Measurements from ENCODE around the gene MACROD2. TPM values are rescaled to one million over a fixed set of nuclear protein-coding genes. Genes with fewer than 3 reads are reported as not detected.
"Not testable (repeated sequence)": the region's sequence is repeated elsewhere in the genome, so short reads cannot be mapped to it uniquely, and the experiment has no call there.

The MACROD2 gene
- polyA plus RNA-seq, 1 donor: 5.4 TPM

DNA sequence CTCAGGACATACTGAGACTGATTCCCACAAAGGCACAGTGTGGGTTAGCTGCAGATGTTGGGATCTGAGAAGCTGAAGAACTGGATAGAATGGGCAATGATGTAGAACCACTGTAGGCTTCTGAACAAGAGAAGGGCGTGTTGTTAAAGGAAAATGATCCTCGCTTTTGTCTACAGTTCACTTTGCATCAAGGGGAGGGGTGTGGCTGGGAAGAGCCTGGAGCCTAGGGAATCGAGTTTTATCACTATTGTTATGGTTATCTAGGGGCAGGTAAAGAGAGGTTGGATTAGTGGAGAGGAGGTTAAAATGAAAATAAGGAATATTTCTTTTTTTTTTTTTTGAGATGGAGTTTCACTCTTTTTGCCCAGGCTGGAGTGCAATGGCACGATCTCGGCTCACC, 1809.8 kb downstream of the MACROD2 start:
- Histone ChIP-seq H3K4me3 (ENCODE audit: low read length) (no peak overlapping the region), H3K27me3 (ENCODE audit: control insufficient read depth, insufficient read depth, low read length) (no peaks in the 10 kb centered on the region), H3K36me3 (ENCODE audit: control insufficient read depth, insufficient read depth, low read length) (no peaks in the 10 kb centered on the region), H3K27ac (ENCODE audit: low read length) (no peak overlapping the region), H3K9me3 (ENCODE audit: control insufficient read depth, low read depth, low read length) (peaks cover 3% of the 10 kb centered on the region), H3K4me1 (ENCODE audit: control insufficient read depth, insufficient read depth, low read length) (no peaks in the 10 kb centered on the region)
- WGBS (ENCODE audit: insufficient coverage, low lambda C conversion rate): 75% methylated on average over 3 of the region's 5 CpGs
- no peak for DNase-seq

- H3K4me3 ChIP-seq (ENCODE audit: low read length): no peak overlapping the region
- H3K9me3 ChIP-seq (ENCODE audit: control insufficient read depth, low read depth, low read length): no peaks in the 10 kb centered on the region
- no peaks in the 10 kb centered on the region for H3K36me3 ChIP-seq (ENCODE audit: control insufficient read depth, insufficient read depth, low read length)
- WGBS (ENCODE audit: insufficient coverage, low lambda C conversion rate): 80% methylated on average over 1 of the region's 3 CpGs
- no peak for DNase-seq
- H3K4me1 ChIP-seq (ENCODE audit: control insufficient read depth, insufficient read depth, low read length): no peaks in the 10 kb centered on the region
- H3K27ac ChIP-seq (ENCODE audit: low read length): no peak overlapping the region
- no peaks in the 10 kb centered on the region for H3K27me3 ChIP-seq (ENCODE audit: control insufficient read depth, insufficient read depth, low read length)
Measured at GRCh38 chr20:15806105-15806504, 1810.8 kb downstream of the MACROD2 start.

GRCh38 chr20:15807271-15807670, 1812.0 kb downstream of the MACROD2 start:
- H3K4me1 ChIP-seq (ENCODE audit: control insufficient read depth, insufficient read depth, low read length): no peaks in the 10 kb centered on the region
- H3K9me3 ChIP-seq (ENCODE audit: control insufficient read depth, low read depth, low read length): no peaks in the 10 kb centered on the region
- WGBS (ENCODE audit: insufficient coverage, low lambda C conversion rate): 95% methylated on average over 4 of the region's 5 CpGs
- no peak overlapping the region for H3K4me3 ChIP-seq (ENCODE audit: low read length)
- H3K36me3 ChIP-seq (ENCODE audit: control insufficient read depth, insufficient read depth, low read length): no peaks in the 10 kb centered on the region
- DNase-seq: no peak
- H3K27ac ChIP-seq (ENCODE audit: low read length): no peak overlapping the region
- H3K27me3 ChIP-seq (ENCODE audit: control insufficient read depth, insufficient read depth, low read length): no peaks in the 10 kb centered on the region

DNA sequence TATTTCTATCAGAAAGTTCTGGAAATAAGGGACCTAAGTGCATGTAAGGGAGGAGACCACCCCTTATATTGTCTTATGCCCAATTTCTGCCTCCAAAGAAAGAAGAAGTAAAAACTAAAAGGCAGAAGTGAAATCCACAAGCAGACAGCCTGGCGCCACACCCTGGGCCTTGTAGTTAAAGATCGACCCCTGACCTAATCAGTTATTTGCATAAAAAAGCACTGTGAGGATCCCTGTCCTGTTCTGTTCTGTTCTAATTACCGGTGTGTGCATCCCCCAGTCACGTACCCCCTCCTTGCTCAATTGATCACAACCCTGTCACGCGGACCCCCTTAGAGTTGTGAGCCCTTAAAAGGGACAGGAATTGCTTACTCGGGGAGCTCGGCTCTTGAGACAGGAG, 1812.5 kb downstream of the MACROD2 start:
- H3K9me3 ChIP-seq (ENCODE audit: control insufficient read depth, low read depth, low read length); DNase-seq; H3K36me3 ChIP-seq (ENCODE audit: control insufficient read depth, insufficient read depth, low read length); H3K4me1 ChIP-seq (ENCODE audit: control insufficient read depth, insufficient read depth, low read length); H3K27ac ChIP-seq (ENCODE audit: low read length); H3K4me3 ChIP-seq (ENCODE audit: low read length); H3K27me3 ChIP-seq (ENCODE audit: control insufficient read depth, insufficient read depth, low read length): not testable (repeated sequence)
- 100% methylated on average over 1 of the region's 8 CpGs for WGBS (ENCODE audit: insufficient coverage, low lambda C conversion rate)

DNA sequence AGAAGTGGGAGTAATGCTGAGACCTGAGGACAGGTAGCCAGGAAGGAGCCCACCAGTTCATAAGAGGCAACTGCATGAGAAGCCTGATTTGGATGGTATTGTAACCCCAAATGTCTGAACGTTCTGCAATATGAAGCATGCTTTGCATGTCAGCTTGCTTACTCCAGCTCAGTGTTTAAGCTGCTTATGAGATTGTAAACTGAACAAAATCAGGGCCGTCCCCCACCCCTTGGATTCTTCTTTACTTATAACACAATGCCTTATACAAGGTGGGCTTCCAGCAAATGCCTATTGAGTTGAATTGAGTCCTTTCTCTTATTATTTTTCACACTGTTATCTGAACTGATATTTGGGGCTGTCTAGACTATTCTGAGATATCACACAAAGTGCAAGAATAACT, 1816.6 kb downstream of the MACROD2 start:
- H3K27me3 ChIP-seq (ENCODE audit: control insufficient read depth, insufficient read depth, low read length): no peaks in the 10 kb centered on the region
- no peak overlapping the region for H3K4me3 ChIP-seq (ENCODE audit: low read length)
- H3K4me1 ChIP-seq (ENCODE audit: control insufficient read depth, insufficient read depth, low read length): no peaks in the 10 kb centered on the region
- no peaks in the 10 kb centered on the region for H3K36me3 ChIP-seq (ENCODE audit: control insufficient read depth, insufficient read depth, low read length)
- DNase-seq: no peak
- no CpG with 5 or more reads among the region's 2 CpGs for WGBS (ENCODE audit: insufficient coverage, low lambda C conversion rate)
- no peak overlapping the region for H3K27ac ChIP-seq (ENCODE audit: low read length)
- H3K9me3 ChIP-seq (ENCODE audit: control insufficient read depth, low read depth, low read length): no peaks in the 10 kb centered on the region

- H3K27ac ChIP-seq (ENCODE audit: low read length): no peak overlapping the region
- no peaks in the 10 kb centered on the region for H3K36me3 ChIP-seq (ENCODE audit: control insufficient read depth, insufficient read depth, low read length)
- 14% methylated on average over 1 of the region's 1 CpG for WGBS (ENCODE audit: insufficient coverage, low lambda C conversion rate)
- H3K4me1 ChIP-seq (ENCODE audit: control insufficient read depth, insufficient read depth, low read length): no peaks in the 10 kb centered on the region
- no peak overlapping the region for H3K4me3 ChIP-seq (ENCODE audit: low read length)
- no peak for DNase-seq
- H3K27me3 ChIP-seq (ENCODE audit: control insufficient read depth, insufficient read depth, low read length): no peaks in the 10 kb centered on the region
- H3K9me3 ChIP-seq (ENCODE audit: control insufficient read depth, low read depth, low read length): no peaks in the 10 kb centered on the region
Measured at GRCh38 chr20:15812696-15813095, 1817.4 kb downstream of the MACROD2 start.

DNA sequence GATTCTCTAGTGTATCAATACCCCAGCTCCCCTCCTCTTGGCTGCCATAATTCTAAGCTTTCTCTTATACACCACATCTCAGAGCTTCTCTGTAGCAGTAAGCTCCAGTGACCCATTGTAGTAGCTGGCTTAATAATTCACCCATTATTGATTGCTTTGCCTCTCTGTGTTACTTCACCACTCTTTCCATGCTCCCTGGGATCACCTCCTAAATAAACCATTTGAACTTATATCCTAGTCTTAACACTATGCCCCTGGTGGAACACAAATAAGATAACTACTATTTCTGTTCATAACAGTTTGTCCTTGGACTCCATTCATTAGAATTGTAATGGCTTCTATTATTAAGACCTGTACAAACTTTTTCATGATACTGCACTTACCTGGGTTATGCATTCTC, 1819.0 kb downstream of the MACROD2 start:
- no peaks in the 10 kb centered on the region for H3K9me3 ChIP-seq (ENCODE audit: control insufficient read depth, low read depth, low read length)
- no peaks in the 10 kb centered on the region for H3K4me1 ChIP-seq (ENCODE audit: control insufficient read depth, insufficient read depth, low read length)
- no peak overlapping the region for H3K4me3 ChIP-seq (ENCODE audit: low read length)
- no peak overlapping the region for H3K27ac ChIP-seq (ENCODE audit: low read length)
- H3K36me3 ChIP-seq (ENCODE audit: control insufficient read depth, insufficient read depth, low read length): no peaks in the 10 kb centered on the region
- H3K27me3 ChIP-seq (ENCODE audit: control insufficient read depth, insufficient read depth, low read length): no peaks in the 10 kb centered on the region
- no peak for DNase-seq

GRCh38 chr20:15814911-15815310, 1819.6 kb downstream of the MACROD2 start:
- H3K27ac ChIP-seq (ENCODE audit: low read length): no peak overlapping the region
- DNase-seq: no peak
- H3K36me3 ChIP-seq (ENCODE audit: control insufficient read depth, insufficient read depth, low read length): no peaks in the 10 kb centered on the region
- no peak overlapping the region for H3K4me3 ChIP-seq (ENCODE audit: low read length)
- H3K4me1 ChIP-seq (ENCODE audit: control insufficient read depth, insufficient read depth, low read length): no peaks in the 10 kb centered on the region
- H3K9me3 ChIP-seq (ENCODE audit: control insufficient read depth, low read depth, low read length): no peaks in the 10 kb centered on the region
- whole genome bisulfite sequencing (ENCODE audit: insufficient coverage, low lambda C conversion rate): no CpG with 5 or more reads among the region's 2 CpGs
- H3K27me3 ChIP-seq (ENCODE audit: control insufficient read depth, insufficient read depth, low read length): no peaks in the 10 kb centered on the region

GRCh38 chr20:15817351-15817750, 1822.0 kb downstream of the MACROD2 start:
- WGBS (ENCODE audit: insufficient coverage, low lambda C conversion rate): 100% methylated on average over 2 of the region's 2 CpGs

GRCh38 chr20:15818651-15819071, 1823.3 kb downstream of the MACROD2 start:
- H3K27ac ChIP-seq (ENCODE audit: low read length): no peak overlapping the region
- H3K9me3 ChIP-seq (ENCODE audit: control insufficient read depth, low read depth, low read length): no peaks in the 10 kb centered on the region
- H3K4me3 ChIP-seq (ENCODE audit: low read length): no peak overlapping the region
- H3K27me3 ChIP-seq (ENCODE audit: control insufficient read depth, insufficient read depth, low read length): no peaks in the 10 kb centered on the region
- DNase-seq: no peak
- H3K36me3 ChIP-seq (ENCODE audit: control insufficient read depth, insufficient read depth, low read length): no peaks in the 10 kb centered on the region
- no peaks in the 10 kb centered on the region for H3K4me1 ChIP-seq (ENCODE audit: control insufficient read depth, insufficient read depth, low read length)
- WGBS (ENCODE audit: insufficient coverage, low lambda C conversion rate): no CpG with 5 or more reads among the region's 4 CpGs

More at GRCh38 chr20:15817351-15817750, 1822.0 kb downstream of the MACROD2 start:
- no peak overlapping the region for H3K4me3 ChIP-seq (ENCODE audit: low read length)
- no peak overlapping the region for H3K27ac ChIP-seq (ENCODE audit: low read length)
- no peaks in the 10 kb centered on the region for H3K27me3 ChIP-seq (ENCODE audit: control insufficient read depth, insufficient read depth, low read length)
- DNase-seq: no peak
- no peaks in the 10 kb centered on the region for H3K4me1 ChIP-seq (ENCODE audit: control insufficient read depth, insufficient read depth, low read length)
- H3K9me3 ChIP-seq (ENCODE audit: control insufficient read depth, low read depth, low read length): no peaks in the 10 kb centered on the region
- no peaks in the 10 kb centered on the region for H3K36me3 ChIP-seq (ENCODE audit: control insufficient read depth, insufficient read depth, low read length)

DNA sequence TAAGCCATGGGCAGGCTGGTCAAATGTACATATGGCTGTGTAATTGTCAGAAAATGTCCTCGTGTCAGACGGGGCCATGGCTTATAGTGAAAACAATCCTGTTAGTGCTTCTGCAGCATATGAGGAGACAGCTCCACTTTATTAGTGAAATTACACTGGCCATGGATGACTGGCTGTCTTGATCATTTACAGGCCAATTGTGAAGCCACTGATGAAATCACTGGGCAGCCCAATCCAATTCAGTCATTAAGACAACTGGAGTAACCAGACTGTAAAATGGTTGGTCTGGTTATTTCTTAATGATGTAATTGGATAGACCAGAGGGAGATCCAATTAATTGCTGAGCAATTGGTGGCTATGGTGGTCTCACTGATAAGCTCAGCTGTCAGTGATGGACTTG, 1828.4 kb downstream of the MACROD2 start:
- Histone ChIP-seq H3K27ac (ENCODE audit: low read length) (no peak overlapping the region), H3K9me3 (ENCODE audit: control insufficient read depth, low read depth, low read length) (no peaks in the 10 kb centered on the region), H3K4me3 (ENCODE audit: low read length) (no peak overlapping the region), H3K27me3 (ENCODE audit: control insufficient read depth, insufficient read depth, low read length) (no peaks in the 10 kb centered on the region), H3K36me3 (ENCODE audit: control insufficient read depth, insufficient read depth, low read length) (no peaks in the 10 kb centered on the region), H3K4me1 (ENCODE audit: control insufficient read depth, insufficient read depth, low read length) (no peaks in the 10 kb centered on the region)
- no CpG with 5 or more reads among the region's 2 CpGs for WGBS (ENCODE audit: insufficient coverage, low lambda C conversion rate)
- DNase-seq: no peak
